K562 (cell line): ENCODE measurements around the gene ZNF665. TPM values are rescaled to one million over a fixed set of nuclear protein-coding genes. Genes with fewer than 3 reads are reported as not detected.
A peak's percentile ranks its signal among the peaks of the same experiment; 100 is the strongest.

Source experiments
- ARHGAP35 ChIP-seq: fragments of 450-650 bp; IDR thresholded peaks from 2 replicates; pipeline ENCODE4 v1.6.1; 2018; ENCODE audit not compliant: partially characterized antibody
- ARID1B ChIP-seq: fragments of 450-650 bp; IDR thresholded peaks from 2 replicates; pipeline ENCODE4 v1.6.1; 2016; ENCODE audit warnings: antibody characterized with exemption, mild to moderate bottlenecking, inconsistent platforms
- ARID2 ChIP-seq: fragments of 450-650 bp; IDR thresholded peaks from 2 replicates; pipeline ENCODE4 v1.6.1; 2017; ENCODE audit warnings: antibody characterized with exemption, mild to moderate bottlenecking
- ETV1 ChIP-seq: fragments of 450-650 bp; conservative IDR thresholded peaks from 2 replicates; pipeline ENCODE4 v1.6.1; 2016; ENCODE audit warnings: missing genetic modification characterization, control low read depth, low read depth, missing compliant biosample characterization
- FOXA3 ChIP-seq, 2 experiments: fragments of 450-650 bp in 1 of 2; sonication (generic) in 1 of 2; formaldehyde crosslinking; IDR thresholded peaks in 1 of 2; conservative IDR thresholded peaks in 1 of 2; 2 replicates each; pipeline versions ENCODE4 v1.4.0 to v1.8.0; 2020 to 2022; ENCODE audit warnings: mild to moderate bottlenecking in 2 of 2, missing genetic modification reagents in 1 of 2
- HSF4 ChIP-seq: fragments of 250-450 bp; sonication (Bioruptor Pico); IDR thresholded peaks from 2 replicates; pipeline ENCODE4 v2.1.2; 2022; ENCODE audit warnings: mild to moderate bottlenecking, moderate library complexity, borderline replicate concordance
- IRF9 ChIP-seq: fragments of 450-650 bp; IDR thresholded peaks from 2 replicates; pipeline ENCODE4 v1.6.1; 2016; ENCODE audit warnings: missing biosample characterization, missing genetic modification characterization
- KDM1A ChIP-seq, 2 experiments: fragments of 450-650 bp; IDR thresholded peaks; 2 replicates each; pipeline ENCODE4 v1.6.1; 2016; ENCODE audit warnings: mild to moderate bottlenecking in 2 of 2
- MBD2 ChIP-seq: sonication (generic); IDR thresholded peaks from 2 replicates; pipeline ENCODE4 v1.6.1; 2016; ENCODE audit warnings: low read depth, borderline replicate concordance
- NONO ChIP-seq, 2 experiments: fragments of 200-400 bp in 1 of 2; fragments of 450-650 bp in 1 of 2; formaldehyde crosslinking in 1 of 2; IDR thresholded peaks; 2 replicates each; pipeline ENCODE4 v1.6.1; 2017; ENCODE audit warnings: low read depth in 2 of 2, mild to moderate bottlenecking in 2 of 2, moderate library complexity in 2 of 2, low read length in 1 of 2
- RCOR1 ChIP-seq, 2 experiments: IDR thresholded peaks; 2 replicates each; pipeline ENCODE4 v1.6.1; 2012; ENCODE audit warnings: low read depth in 2 of 2, low read length in 2 of 2, borderline replicate concordance in 1 of 2, improper control_type of control experiment in 1 of 2
- SIN3B ChIP-seq: fragments of 450-650 bp; IDR thresholded peaks from 2 replicates; pipeline ENCODE4 v1.6.1; 2017; ENCODE audit warnings: low read depth, mild to moderate bottlenecking, moderate library complexity
- SREBF2 ChIP-seq: sonication (generic); formaldehyde crosslinking; IDR thresholded peaks from 2 replicates; pipeline ENCODE4 v1.4.0; 2020; ENCODE audit warnings: mild to moderate bottlenecking, missing genetic modification reagents
- ZBTB11 ChIP-seq, 3 experiments: fragments of 200-800 bp in 1 of 3; fragments of 250-450 bp in 1 of 3; fragments of 450-650 bp in 1 of 3; sonication (Bioruptor Pico) in 1 of 3; sonication (Bioruptor generic) in 1 of 3; formaldehyde crosslinking in 1 of 3; IDR thresholded peaks; 2 replicates each; pipeline versions ENCODE4 v1.6.1 to v1.8.0; 2016 to 2022; ENCODE audit warnings: mild to moderate bottlenecking in 2 of 3, missing genetic modification characterization in 2 of 3, missing compliant biosample characterization in 1 of 3, moderate library complexity in 1 of 3
- ZBTB7A ChIP-seq: IDR thresholded peaks from 2 replicates; pipeline ENCODE4 v1.6.1; 2011; ENCODE audit warnings: low read depth, mild to moderate bottlenecking, low read length, moderate library complexity, borderline replicate concordance; ENCODE audit not compliant: control insufficient read depth
- ZFP30 ChIP-seq: fragments of 250-450 bp; sonication (Bioruptor Pico); IDR thresholded peaks from 2 replicates; pipeline ENCODE4 v1.8.0; 2022; ENCODE audit warnings: moderate library complexity, mild to moderate bottlenecking, inconsistent platforms, borderline replicate concordance
- ZKSCAN1 ChIP-seq: fragments of 150-350 bp; IDR thresholded peaks from 2 replicates; pipeline ENCODE4 v1.6.1; 2016; ENCODE audit warnings: low read depth, low read length
- ZNF324 ChIP-seq: fragments of 250-450 bp; sonication (Bioruptor Pico); IDR thresholded peaks from 2 replicates; pipeline ENCODE4 v1.4.0; 2020; ENCODE audit warnings: mild to moderate bottlenecking
- ZNF75A ChIP-seq: fragments of 450-650 bp; formaldehyde crosslinking; IDR thresholded peaks from 2 replicates; pipeline ENCODE4 v1.4.0; 2020; ENCODE audit warnings: mild to moderate bottlenecking
- polyA plus RNA-seq, 8 experiments: library from polyadenylated mRNA; depleted of rRNA in 4 of 8; stranded (reverse) in 5 of 8; unstranded in 3 of 8; fragments of >200 nt; fragmentation: Nextera tagmentation in 2 of 8; fragmentation: Illumina TruSeq in 1 of 8; extraction: Ambion mirVana in 2 of 8; extraction: Trizol in 1 of 8; gene quantifications; 2 replicates each; pipeline versions ENCODE4 v1.2.1 to v1.2.3, GENCODE V29; 2011 to 2014; ENCODE audit warnings: inconsistent platforms in 1 of 8, missing spikeins in 1 of 8
- total RNA-seq, 7 experiments: library from RNA; depleted of rRNA in 6 of 7; stranded (reverse); fragments of >200 nt in 6 of 7; fragmentation: Illumina TruSeq in 2 of 7; extraction: Trizol in 2 of 7; gene quantifications; 2 replicates each; pipeline versions ENCODE4 v1.2.1 to v1.2.3, GENCODE V29; 2011 to 2021; ENCODE audit warnings: low replicate concordance in 1 of 7
- TF ChIP-seq, protein P1 (sequence below): fragments of 250-450 bp; sonication (Bioruptor Pico); IDR thresholded peaks from 2 replicates; pipeline ENCODE4 v1.8.0; 2022; ENCODE audit warnings: moderate library complexity, mild to moderate bottlenecking, inconsistent platforms
- TF ChIP-seq, protein P2 (sequence below): sonication (generic); formaldehyde crosslinking; IDR thresholded peaks from 2 replicates; pipeline ENCODE4 v1.8.1; 2023; ENCODE audit warnings: mild to moderate bottlenecking, missing genetic modification reagents, moderate library complexity
- TF ChIP-seq, protein P3 (sequence below): sonication (generic); formaldehyde crosslinking; IDR thresholded peaks from 2 replicates; pipeline ENCODE4 v1.8.0; 2022; ENCODE audit warnings: mild to moderate bottlenecking, missing genetic modification reagents

The ZNF665 gene
- total and polyA plus RNA-seq, 9 of the 15 experiments (the other 6 are each of a cell fraction or from before 2014, with no cell fraction given), result 1.9 to 7.6 (median 2.8) TPM

DNA sequence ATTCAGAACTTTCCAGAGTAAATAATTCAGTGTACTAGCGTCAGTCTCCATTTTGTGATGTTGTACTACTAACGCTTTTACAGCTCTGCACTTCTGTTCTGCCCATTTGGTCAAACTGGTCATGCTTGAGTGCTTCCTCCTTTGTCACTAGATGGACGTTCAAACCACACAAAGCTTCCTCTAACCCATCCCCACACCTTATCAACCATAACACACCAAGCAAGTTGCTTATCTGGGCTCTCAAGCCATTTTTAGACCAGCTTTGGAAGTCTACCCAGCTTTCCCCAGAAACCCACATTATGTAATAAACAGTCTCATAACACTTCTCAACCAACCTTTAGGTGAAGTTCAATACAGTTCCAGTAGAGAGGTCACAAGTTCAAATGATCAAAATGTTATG is 32.0 kb downstream of the ZNF665 start (continued):
- 0 out of 6 replicates have a peak, but pooled peaks of 1 of the 3 experiments have one; percentile 28 for TF ChIP-seq ZBTB11 (CRISPR knock-in tag; IDR thresholded peaks at IDR 0.05)
- no peak for TF ChIP-seq HSF4 (CRISPR knock-in tag)
- TF ChIP-seq, protein P1, sequence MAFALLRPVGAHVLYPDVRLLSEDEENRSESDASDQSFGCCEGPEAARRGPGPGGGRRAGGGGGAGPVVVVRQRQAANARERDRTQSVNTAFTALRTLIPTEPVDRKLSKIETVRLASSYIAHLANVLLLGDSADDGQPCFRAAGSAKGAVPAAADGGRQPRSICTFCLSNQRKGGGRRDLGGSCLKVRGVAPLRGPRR (CRISPR knock-in tag), result no peak
- TF ChIP-seq ZKSCAN1, result no peak
- TF ChIP-seq KDM1A (IDR thresholded peaks at IDR 0.05), result peak; percentile 85 to 92
- no peak for TF ChIP-seq MBD2
- TF ChIP-seq, protein P2, sequence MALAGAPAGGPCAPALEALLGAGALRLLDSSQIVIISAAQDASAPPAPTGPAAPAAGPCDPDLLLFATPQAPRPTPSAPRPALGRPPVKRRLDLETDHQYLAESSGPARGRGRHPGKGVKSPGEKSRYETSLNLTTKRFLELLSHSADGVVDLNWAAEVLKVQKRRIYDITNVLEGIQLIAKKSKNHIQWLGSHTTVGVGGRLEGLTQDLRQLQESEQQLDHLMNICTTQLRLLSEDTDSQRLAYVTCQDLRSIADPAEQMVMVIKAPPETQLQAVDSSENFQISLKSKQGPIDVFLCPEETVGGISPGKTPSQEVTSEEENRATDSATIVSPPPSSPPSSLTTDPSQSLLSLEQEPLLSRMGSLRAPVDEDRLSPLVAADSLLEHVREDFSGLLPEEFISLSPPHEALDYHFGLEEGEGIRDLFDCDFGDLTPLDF (CRISPR knock-in tag), result no peak
- no peak for TF ChIP-seq ARHGAP35
- TF ChIP-seq ARID1B, result peak; percentile 99
- no peak for TF ChIP-seq ZFP30
- TF ChIP-seq SIN3B, result no peak
- TF ChIP-seq ARID2, result no peak
- peak in 1 of 2 experiments; percentile 31; a peak in 1 of 4 replicates for TF ChIP-seq NONO (IDR thresholded peaks at IDR 0.05; ENCODE audit: low read depth in 2 of 2, low read length in 1 of 2)
- TF ChIP-seq IRF9 (tag), result no peak
- peak; percentile 63 for TF ChIP-seq ETV1 (tag)
- no peak for TF ChIP-seq ZBTB7A
- TF ChIP-seq SREBF2 (CRISPR knock-in tag), result no peak
- peak in 1 of 2 experiments; percentile 80; a peak in 1 of 4 replicates for TF ChIP-seq RCOR1 (IDR thresholded peaks at IDR 0.05; ENCODE audit: borderline replicate concordance in 1 of 2, low read depth in 2 of 2, low read length in 2 of 2)
- 0 out of 4 replicates have a peak, but pooled peaks of 1 of the 2 experiments have one; percentile 7 for TF ChIP-seq FOXA3 (CRISPR knock-in tag; conservative IDR thresholded peaks at IDR 0.05 in 1 of 2, IDR thresholded peaks at IDR 0.05 in 1 of 2)
- no peak for TF ChIP-seq ZNF75A (CRISPR knock-in tag)
- TF ChIP-seq, protein P3, sequence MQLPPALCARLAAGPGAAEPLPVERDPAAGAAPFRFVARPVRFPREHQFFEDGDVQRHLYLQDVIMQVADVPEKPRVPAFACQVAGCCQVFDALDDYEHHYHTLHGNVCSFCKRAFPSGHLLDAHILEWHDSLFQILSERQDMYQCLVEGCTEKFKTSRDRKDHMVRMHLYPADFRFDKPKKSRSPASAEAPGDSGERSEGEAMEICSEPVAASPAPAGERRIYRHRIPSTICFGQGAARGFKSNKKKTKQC (CRISPR knock-in tag), result no peak
- no peak for TF ChIP-seq ZNF324
